HG03103 (cell line): ENCODE results near the gene EDAR.

Experiments used
- ATAC-seq: cut with Tn5 transposase; IDR thresholded peaks from one replicate; pipeline ENCODE4 v1.9.1; 2021; ENCODE audit warnings: low read depth; ENCODE audit not compliant: unreplicated experiment

EDAR gene

GRCh38 chr2:108988796-108989713 is at the start of gene EDAR:
Gene EDAR (minus strand): TSS chr2:108989220. CDS start chr2:108931014, 58,206 bp downstream.
- ATAC-seq = no peak

GRCh38 chr2:109033171-109033570 is 44.2 kb upstream of the EDAR start:
- no peak for ATAC-seq

- no peak for ATAC-seq
Observed at GRCh38 chr2:109032229-109032820, 43.3 kb upstream of the EDAR start.

- ATAC-seq = peak; percentile 51
Observed at GRCh38 chr2:109031476-109032228, 42.6 kb upstream of the EDAR start.

GRCh38 chr2:109030870-109031475 is 42.0 kb upstream of the EDAR start:
- ATAC-seq = no peak

- no peak for ATAC-seq
Observed at GRCh38 chr2:109029490-109030201, 40.6 kb upstream of the EDAR start.

- no peak for ATAC-seq
Observed at GRCh38 chr2:109028738-109029489, 39.9 kb upstream of the EDAR start.

GRCh38 chr2:109028277-109028676 is 39.3 kb upstream of the EDAR start:
- ATAC-seq = no peak

GRCh38 chr2:109027702-109028101 is 38.7 kb upstream of the EDAR start:
- no peak for ATAC-seq

GRCh38 chr2:109024477-109024876 is 35.5 kb upstream of the EDAR start:
- no peak for ATAC-seq

GRCh38 chr2:109021895-109022300 is 32.9 kb upstream of the EDAR start:
- ATAC-seq = no peak

- no peak for ATAC-seq
Observed at GRCh38 chr2:109020217-109020637, 31.2 kb upstream of the EDAR start.

- ATAC-seq = no peak
Observed at GRCh38 chr2:109018452-109018851, 29.4 kb upstream of the EDAR start.

- no peak for ATAC-seq
Observed at GRCh38 chr2:109017017-109017416, 28.0 kb upstream of the EDAR start.

- ATAC-seq = no peak
Observed at GRCh38 chr2:109016376-109016775, 27.4 kb upstream of the EDAR start.

- no peak for ATAC-seq
Observed at GRCh38 chr2:109014476-109014875, 25.5 kb upstream of the EDAR start.

- no peak for ATAC-seq
Observed at GRCh38 chr2:109013051-109013450, 24.0 kb upstream of the EDAR start.

- no peak for ATAC-seq
Observed at GRCh38 chr2:109009920-109010610, 21.0 kb upstream of the EDAR start.

GRCh38 chr2:109006971-109007370 is 18.0 kb upstream of the EDAR start:
- ATAC-seq = no peak
